Measurements from ENCODE around the gene MYH10.

DNA sequence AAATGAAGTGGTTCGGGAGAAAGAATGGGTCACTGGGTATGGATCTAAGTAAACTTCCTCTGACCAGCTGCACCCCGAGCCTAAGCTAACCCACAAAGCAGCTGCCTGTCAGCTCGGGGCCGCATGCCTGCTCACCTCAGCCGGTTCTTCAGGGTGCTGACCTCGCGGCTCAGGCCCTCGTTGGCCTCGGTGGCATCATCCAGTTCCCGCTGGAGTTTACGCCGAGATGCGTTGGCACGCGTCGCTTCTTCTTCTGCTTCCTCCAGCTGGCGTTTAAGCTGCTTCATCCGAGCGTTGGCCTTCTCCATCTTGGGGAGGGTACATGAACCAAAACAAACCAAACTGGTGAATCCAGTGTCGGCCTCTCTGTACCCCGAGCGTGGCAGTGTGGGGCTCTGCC, 153.8 kb downstream of the MYH10 start:
- TF ChIP-seq, protein P1, sequence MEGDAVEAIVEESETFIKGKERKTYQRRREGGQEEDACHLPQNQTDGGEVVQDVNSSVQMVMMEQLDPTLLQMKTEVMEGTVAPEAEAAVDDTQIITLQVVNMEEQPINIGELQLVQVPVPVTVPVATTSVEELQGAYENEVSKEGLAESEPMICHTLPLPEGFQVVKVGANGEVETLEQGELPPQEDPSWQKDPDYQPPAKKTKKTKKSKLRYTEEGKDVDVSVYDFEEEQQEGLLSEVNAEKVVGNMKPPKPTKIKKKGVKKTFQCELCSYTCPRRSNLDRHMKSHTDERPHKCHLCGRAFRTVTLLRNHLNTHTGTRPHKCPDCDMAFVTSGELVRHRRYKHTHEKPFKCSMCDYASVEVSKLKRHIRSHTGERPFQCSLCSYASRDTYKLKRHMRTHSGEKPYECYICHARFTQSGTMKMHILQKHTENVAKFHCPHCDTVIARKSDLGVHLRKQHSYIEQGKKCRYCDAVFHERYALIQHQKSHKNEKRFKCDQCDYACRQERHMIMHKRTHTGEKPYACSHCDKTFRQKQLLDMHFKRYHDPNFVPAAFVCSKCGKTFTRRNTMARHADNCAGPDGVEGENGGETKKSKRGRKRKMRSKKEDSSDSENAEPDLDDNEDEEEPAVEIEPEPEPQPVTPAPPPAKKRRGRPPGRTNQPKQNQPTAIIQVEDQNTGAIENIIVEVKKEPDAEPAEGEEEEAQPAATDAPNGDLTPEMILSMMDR (IDR thresholded peaks at IDR 0.05), result no peak
- TF ChIP-seq POLR2A (IDR thresholded peaks at IDR 0.05), result no peak

Measured in body of pancreas (tissue), 4 donors.